Peyer's patch (tissue), 4 donors: Measurements from ENCODE around the gene FZD8.

ENCODE experiments used
- CTCF ChIP-seq, 6 experiments: fragments of 450-650 bp in 4 of 6; fragments of 200-600 bp in 2 of 6; sonication (generic) in 1 of 6; IDR thresholded peaks; one replicate each; pipeline ENCODE4 v1.5.1; 2017 to 2019; ENCODE audit warnings: antibody characterized with exemption in 6 of 6, mild to moderate bottlenecking in 3 of 6, moderate library complexity in 1 of 6
- POLR2A ChIP-seq, 2 donors: fragments of 450-650 bp; IDR thresholded peaks; one replicate each; pipeline ENCODE4 v1.5.1; 2017; ENCODE audit warnings: antibody characterized with exemption in 2 of 2, mild to moderate bottlenecking in 2 of 2, moderate library complexity in 2 of 2

- no peak for TF ChIP-seq CTCF (IDR thresholded peaks at IDR 0.05)
- TF ChIP-seq POLR2A (IDR thresholded peaks at IDR 0.05) = no peak
Observed at GRCh38 chr10:35608328-35608672, 33.8 kb downstream of the FZD8 start.
